HCT116 (cell line): ENCODE measurements around the gene NT5E. TPM values are rescaled to one million over a fixed set of nuclear protein-coding genes. Genes with fewer than 3 reads are reported as not detected.

Experiments
- ATAC-seq: fragments of 200-7000 bp; cut with Tn5 transposase; 2 replicates; pipeline ENCODE4 v1.9.1; 2020; ENCODE audit warnings: mild to moderate bottlenecking, moderate library complexity
- BruUV-seq: library from RNA; stranded (reverse); fragments of 400-500 nt; replicated peaks from 2 replicates; lab custom pipeline; 2021; lab: Mats Ljungman, UMichigan
- CTCF ChIA-PET: fragments of 300-600 bp; sonication (Branson Sonifier 250); formaldehyde crosslinking; loops from one replicate; lab custom pipeline; 2021; ENCODE audit warnings: antibody characterized with exemption; lab: Charles Lee
- POLR2A ChIA-PET: fragments of 300-600, 350-600 bp; sonication (Branson Sonifier 250); formaldehyde crosslinking; loops from one replicate; lab custom pipeline; 2021; ENCODE audit warnings: antibody characterized with exemption; lab: Charles Lee
- RAD21 ChIA-PET, 2 experiments: fragments of 300-600 bp; sonication (Branson Sonifier 250); formaldehyde crosslinking; loops; one replicate each; lab custom pipeline; 2023; ENCODE audit warnings: low total read pairs in 2 of 2; ENCODE audit not compliant: uncharacterized antibody in 2 of 2, unreplicated experiment in 2 of 2, low non-redundant PET in 1 of 2; lab: Charles Lee
- DNase-seq: peaks from one replicate; pipeline ENCODE4 v3.0.0-alpha.2; 2010; ENCODE audit warnings: low read depth, low spot score
- H2AFZ ChIP-seq: fragments of 200-600 bp; shearing (Covaris generic), sonication (generic); 2 replicates; pipeline ENCODE4 v1.6.1; 2017; ENCODE audit warnings: low read depth, mixed run types, mixed read lengths, antibody characterized with exemption, low read length; ENCODE audit not compliant: poor library complexity, severe bottlenecking
- H3K27ac ChIP-seq: 2 replicates; pipeline ENCODE4 v1.5.1; 2012; ENCODE audit warnings: low read depth, low read length
- H3K27me3 ChIP-seq: fragments of 200-600 bp; sonication (generic); 2 replicates; pipeline ENCODE4 v1.6.1; 2016; ENCODE audit warnings: mixed run types, low read length, mixed read lengths; ENCODE audit not compliant: insufficient read depth
- H3K36me3 ChIP-seq, 2 experiments: fragments of 200-500 bp in 1 of 2; fragments of 200-600 bp in 1 of 2; sonication (Bioruptor generic) in 1 of 2; sonication (generic) in 1 of 2; 2 replicates each; pipeline versions ENCODE4 v1.5.1 to v1.6.1; 2014 to 2016; ENCODE audit warnings: low read length in 2 of 2, inconsistent platforms in 1 of 2, mixed read lengths in 1 of 2, mixed run types in 1 of 2; ENCODE audit not compliant: insufficient read depth in 2 of 2, control insufficient read depth in 1 of 2
- H3K4me1 ChIP-seq, 2 experiments: fragments of 200-600 bp in 1 of 2; sonication (generic) in 1 of 2; 2 replicates each; pipeline versions ENCODE4 v1.5.1 to v1.6.1; 2012 to 2017; ENCODE audit warnings: low read length in 2 of 2, inconsistent platforms in 1 of 2, mild to moderate bottlenecking in 1 of 2, mixed read lengths in 1 of 2, mixed run types in 1 of 2, moderate library complexity in 1 of 2; ENCODE audit not compliant: insufficient read depth in 2 of 2, control insufficient read depth in 1 of 2
- H3K4me2 ChIP-seq: fragments of 200-600 bp; sonication (generic); 2 replicates; pipeline ENCODE4 v1.6.1; 2017; ENCODE audit warnings: mixed run types, low read length, mixed read lengths
- H3K4me3 ChIP-seq, 2 experiments: fragments of 200-600 bp in 1 of 2; sonication (generic) in 1 of 2; replicated peaks in 1 of 2; 2 replicates each; pipeline ENCODE4 v1.5.1; 2011 to 2016; ENCODE audit warnings: low read length in 2 of 2, control low read depth in 1 of 2, low read depth in 1 of 2, mild to moderate bottlenecking in 1 of 2, mixed read lengths in 1 of 2, mixed run types in 1 of 2
- H3K79me2 ChIP-seq: fragments of 200-600 bp; sonication (generic); 2 replicates; pipeline ENCODE4 v1.6.1; 2017; ENCODE audit warnings: mild to moderate bottlenecking, mixed run types, low read length, moderate library complexity, mixed read lengths; ENCODE audit not compliant: insufficient read depth
- H3K9ac ChIP-seq: fragments of 200-600 bp; sonication (generic); 2 replicates; pipeline ENCODE4 v1.6.1; 2016; ENCODE audit warnings: low read length, mixed read lengths
- H3K9me2 ChIP-seq: fragments of 200-600 bp; sonication (generic), shearing (Covaris generic); 2 replicates; pipeline ENCODE4 v1.6.1; 2017; ENCODE audit warnings: mixed run types, mild to moderate bottlenecking, moderate library complexity; ENCODE audit not compliant: insufficient read depth
- H3K9me3 ChIP-seq, 2 experiments: fragments of 200-500 bp in 1 of 2; fragments of 200-600 bp in 1 of 2; sonication (Bioruptor generic) in 1 of 2; sonication (generic) in 1 of 2; 2 replicates each; pipeline ENCODE4 v1.6.1; 2014 to 2017; ENCODE audit warnings: low read length in 2 of 2, mixed read lengths in 2 of 2, inconsistent platforms in 1 of 2, low read depth in 1 of 2, mild to moderate bottlenecking in 1 of 2, mixed run types in 1 of 2, moderate library complexity in 1 of 2; ENCODE audit not compliant: control insufficient read depth in 1 of 2, insufficient read depth in 1 of 2
- H4K20me1 ChIP-seq: fragments of 200-600 bp; sonication (generic), shearing (Covaris generic); 2 replicates; pipeline ENCODE4 v1.6.1; 2017; ENCODE audit warnings: mixed run types, mild to moderate bottlenecking, moderate library complexity; ENCODE audit not compliant: insufficient read depth
- EGR1 ChIP-seq: IDR thresholded peaks from 2 replicates; pipeline ENCODE4 v1.6.1; 2012; ENCODE audit warnings: low read depth
- ELF1 ChIP-seq: IDR thresholded peaks from 2 replicates; pipeline ENCODE4 v1.6.1; 2012; ENCODE audit warnings: low read depth, borderline replicate concordance
- EZH2 ChIP-seq: fragments of 200-600 bp; sonication (generic); IDR thresholded peaks from 2 replicates; pipeline ENCODE4 v1.6.1; 2017; ENCODE audit warnings: antibody characterized with exemption, mixed run types
- FOSL1 ChIP-seq: IDR thresholded peaks from 2 replicates; pipeline ENCODE4 v1.6.1; 2012; ENCODE audit warnings: low read depth
- SIN3A ChIP-seq: IDR thresholded peaks from 2 replicates; pipeline ENCODE4 v1.6.1; 2012; ENCODE audit warnings: low read depth
- SP1 ChIP-seq: IDR thresholded peaks from 2 replicates; pipeline ENCODE4 v1.6.1; 2012; ENCODE audit warnings: low read depth
- TCF7L2 ChIP-seq: IDR thresholded peaks from 2 replicates; pipeline ENCODE4 v1.7.0; 2011; ENCODE audit warnings: borderline replicate concordance, inconsistent platforms; ENCODE audit not compliant: insufficient read depth, insufficient read length; ENCODE audit errors: extremely low read depth
- ZNF274 ChIP-seq: fragments of 200-500 bp; sonication (Bioruptor generic); IDR thresholded peaks from 2 replicates; pipeline ENCODE4 v1.6.1; 2014; ENCODE audit warnings: mild to moderate bottlenecking, low read depth, low read length, inconsistent platforms
- intact Hi-C: fragments of 100-400 bp; cut with micrococcal nuclease; formaldehyde crosslinking; loops from 2 replicates; pipeline ENCODE4 v1.10.0; 2022
- total RNA-seq: library from RNA; stranded (reverse); gene quantifications from one replicate; pipeline ENCODE4 v1.2.1, GENCODE V29; 2021; ENCODE audit not compliant: unreplicated experiment
- TF ChIP-seq, protein P1 (sequence below): IDR thresholded peaks from 2 replicates; pipeline ENCODE4 v1.6.1; 2011; ENCODE audit warnings: mild to moderate bottlenecking, low read length, moderate library complexity; ENCODE audit not compliant: insufficient replicate concordance; ENCODE audit errors: extremely low read depth
- TF ChIP-seq, protein P2 (sequence below): IDR thresholded peaks from 2 replicates; pipeline ENCODE4 v1.6.1; 2012
- TF ChIP-seq, protein P3 (sequence below): IDR thresholded peaks from 2 replicates; pipeline ENCODE4 v1.6.1; 2012

Gene NT5E
- total RNA-seq, 1 experiment from 2014 or later = 68.2 TPM

DNA sequence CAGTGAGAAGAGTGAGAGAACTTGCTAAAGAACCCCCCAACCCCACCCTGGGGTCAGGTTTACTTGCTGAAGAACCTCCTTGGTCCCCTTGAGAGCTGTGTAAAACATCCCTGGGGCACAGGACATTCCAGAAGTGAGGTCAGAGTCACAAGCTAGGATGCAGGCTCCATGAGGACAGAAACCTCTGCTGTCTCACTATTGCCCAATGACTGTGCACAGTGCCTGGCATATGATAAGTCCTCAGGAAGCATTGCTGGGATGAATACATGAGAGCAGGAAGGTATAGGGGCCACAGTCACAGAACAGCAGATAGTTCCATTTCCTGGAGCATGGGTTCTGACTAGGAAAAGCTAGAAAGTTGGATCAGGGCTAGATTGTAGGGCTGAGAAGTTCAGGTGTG, 18.4 kb downstream of the NT5E start:
- no peak for DNase-seq
- Histone ChIP-seq H3K9ac (peak overlapping the region; percentile 25), H3K79me2 (no peaks in the 10 kb centered on the region), H4K20me1 (no peaks in the 10 kb centered on the region), H3K9me3 (no peaks in the 10 kb centered on the region), H3K4me2 (peak overlapping the region; percentile 57), H3K36me3 (0 out of 4 replicates have a peak, but pooled peaks cover 0 to 9% of the 10 kb centered on the region in 2 experiments), H3K27ac (no peak overlapping the region), H2AFZ (no peak overlapping the region), H3K27me3 (no peaks in the 10 kb centered on the region), H3K9me2 (no peaks in the 10 kb centered on the region), H3K4me1 (peaks cover 34 to 86% of the 10 kb centered on the region in 2 experiments), H3K4me3 (no peak overlapping the region)
- intact Hi-C loops = loop anchor here (10.0 kb wide), 1 partner anchor 206 kb away; no protein-coding TSS in a partner anchor
- ATAC-seq = no peak
- no TSS peak for BruUV-seq
- POLR2A ChIA-PET = interaction anchor here (1.4 to 1.7 kb wide), 2 partner anchors 10 to 107 kb away, joined by 4 to 9 read pairs; no protein-coding TSS in a partner anchor
- RAD21 ChIA-PET = no interaction called here
- CTCF ChIA-PET = interaction anchor here (3.3 kb wide), 1 partner anchor 15 kb away, joined by 17 read pairs; no protein-coding TSS in a partner anchor
- no peak for TF ChIP-seq SP1
- no peak for TF ChIP-seq SIN3A
- TF ChIP-seq ELF1 = no peak
- TF ChIP-seq TCF7L2 = no peak
- TF ChIP-seq, protein P1, sequence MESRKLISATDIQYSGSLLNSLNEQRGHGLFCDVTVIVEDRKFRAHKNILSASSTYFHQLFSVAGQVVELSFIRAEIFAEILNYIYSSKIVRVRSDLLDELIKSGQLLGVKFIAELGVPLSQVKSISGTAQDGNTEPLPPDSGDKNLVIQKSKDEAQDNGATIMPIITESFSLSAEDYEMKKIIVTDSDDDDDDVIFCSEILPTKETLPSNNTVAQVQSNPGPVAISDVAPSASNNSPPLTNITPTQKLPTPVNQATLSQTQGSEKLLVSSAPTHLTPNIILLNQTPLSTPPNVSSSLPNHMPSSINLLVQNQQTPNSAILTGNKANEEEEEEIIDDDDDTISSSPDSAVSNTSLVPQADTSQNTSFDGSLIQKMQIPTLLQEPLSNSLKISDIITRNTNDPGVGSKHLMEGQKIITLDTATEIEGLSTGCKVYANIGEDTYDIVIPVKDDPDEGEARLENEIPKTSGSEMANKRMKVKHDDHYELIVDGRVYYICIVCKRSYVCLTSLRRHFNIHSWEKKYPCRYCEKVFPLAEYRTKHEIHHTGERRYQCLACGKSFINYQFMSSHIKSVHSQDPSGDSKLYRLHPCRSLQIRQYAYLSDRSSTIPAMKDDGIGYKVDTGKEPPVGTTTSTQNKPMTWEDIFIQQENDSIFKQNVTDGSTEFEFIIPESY = no peak
- no peak for TF ChIP-seq ZNF274
- TF ChIP-seq, protein P2, sequence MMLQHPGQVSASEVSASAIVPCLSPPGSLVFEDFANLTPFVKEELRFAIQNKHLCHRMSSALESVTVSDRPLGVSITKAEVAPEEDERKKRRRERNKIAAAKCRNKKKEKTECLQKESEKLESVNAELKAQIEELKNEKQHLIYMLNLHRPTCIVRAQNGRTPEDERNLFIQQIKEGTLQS = no peak
- no peak for TF ChIP-seq EZH2
- no peak for TF ChIP-seq FOSL1
- no peak for TF ChIP-seq EGR1
- TF ChIP-seq, protein P3, sequence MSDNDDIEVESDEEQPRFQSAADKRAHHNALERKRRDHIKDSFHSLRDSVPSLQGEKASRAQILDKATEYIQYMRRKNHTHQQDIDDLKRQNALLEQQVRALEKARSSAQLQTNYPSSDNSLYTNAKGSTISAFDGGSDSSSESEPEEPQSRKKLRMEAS = no peak
